GM19455 (cell line): ENCODE measurements around the gene MYT1.

Source experiments
- ATAC-seq: cut with Tn5 transposase; IDR thresholded peaks from one replicate; pipeline ENCODE4 v1.9.1; 2021; ENCODE audit not compliant: unreplicated experiment

MYT1 gene

GRCh38 chr20:64211874-64212658 is 47.8 kb downstream of the MYT1 start:
- ATAC-seq, result no peak

- ATAC-seq, result no peak
Measured at GRCh38 chr20:64212755-64213154, 48.5 kb downstream of the MYT1 start.

GRCh38 chr20:64214113-64214512 is 49.9 kb downstream of the MYT1 start:
- no peak for ATAC-seq

GRCh38 chr20:64214952-64215351 is 50.7 kb downstream of the MYT1 start:
- ATAC-seq, result no peak

- no peak for ATAC-seq
Measured at GRCh38 chr20:64216036-64216435, 51.8 kb downstream of the MYT1 start.

- ATAC-seq, result no peak
Measured at GRCh38 chr20:64216910-64217309, 52.7 kb downstream of the MYT1 start.

GRCh38 chr20:64217539-64218221 is 53.4 kb downstream of the MYT1 start:
- ATAC-seq, result no peak

- ATAC-seq, result no peak
Measured at GRCh38 chr20:64219202-64219601, 55.0 kb downstream of the MYT1 start.

GRCh38 chr20:64219730-64220129 is 55.5 kb downstream of the MYT1 start:
- ATAC-seq, result no peak

- no peak for ATAC-seq
Measured at GRCh38 chr20:64220420-64220819, 56.2 kb downstream of the MYT1 start.

GRCh38 chr20:64220891-64221527 is 56.8 kb downstream of the MYT1 start:
- no peak for ATAC-seq

- ATAC-seq, result no peak
Measured at GRCh38 chr20:64222291-64222735, 58.1 kb downstream of the MYT1 start.

GRCh38 chr20:64222851-64223525 is 58.7 kb downstream of the MYT1 start:
- no peak for ATAC-seq

GRCh38 chr20:64223526-64224067 is 59.3 kb downstream of the MYT1 start:
- ATAC-seq, result no peak

- no peak for ATAC-seq
Measured at GRCh38 chr20:64224351-64225170, 60.3 kb downstream of the MYT1 start.

GRCh38 chr20:64225171-64225595 is 60.9 kb downstream of the MYT1 start:
- no peak for ATAC-seq

- no peak for ATAC-seq
Measured at GRCh38 chr20:64225828-64226598, 61.8 kb downstream of the MYT1 start.

GRCh38 chr20:64226686-64227580 is 62.7 kb downstream of the MYT1 start:
- no peak for ATAC-seq
